NCI-H1436 (cell line): ENCODE data around the gene PPP1R1B.
A peak's percentile ranks its signal among the peaks of the same experiment; 100 is the strongest.

Experiments
- DNase-seq: peaks from one replicate; lab custom pipeline; 2025; lab: John Stamatoyannopoulos, UW

Gene PPP1R1B

GRCh38 chr17:39600288-39600996, 26.3 kb upstream of the PPP1R1B start:
- DNase-seq: no peak

- DNase-seq: no peak
These were observed 25.7 kb upstream of the PPP1R1B start for GRCh38 chr17:39600997-39601597.

- DNase-seq: no peak
These were observed 24.8 kb upstream of the PPP1R1B start for GRCh38 chr17:39601758-39602532.

DNA sequence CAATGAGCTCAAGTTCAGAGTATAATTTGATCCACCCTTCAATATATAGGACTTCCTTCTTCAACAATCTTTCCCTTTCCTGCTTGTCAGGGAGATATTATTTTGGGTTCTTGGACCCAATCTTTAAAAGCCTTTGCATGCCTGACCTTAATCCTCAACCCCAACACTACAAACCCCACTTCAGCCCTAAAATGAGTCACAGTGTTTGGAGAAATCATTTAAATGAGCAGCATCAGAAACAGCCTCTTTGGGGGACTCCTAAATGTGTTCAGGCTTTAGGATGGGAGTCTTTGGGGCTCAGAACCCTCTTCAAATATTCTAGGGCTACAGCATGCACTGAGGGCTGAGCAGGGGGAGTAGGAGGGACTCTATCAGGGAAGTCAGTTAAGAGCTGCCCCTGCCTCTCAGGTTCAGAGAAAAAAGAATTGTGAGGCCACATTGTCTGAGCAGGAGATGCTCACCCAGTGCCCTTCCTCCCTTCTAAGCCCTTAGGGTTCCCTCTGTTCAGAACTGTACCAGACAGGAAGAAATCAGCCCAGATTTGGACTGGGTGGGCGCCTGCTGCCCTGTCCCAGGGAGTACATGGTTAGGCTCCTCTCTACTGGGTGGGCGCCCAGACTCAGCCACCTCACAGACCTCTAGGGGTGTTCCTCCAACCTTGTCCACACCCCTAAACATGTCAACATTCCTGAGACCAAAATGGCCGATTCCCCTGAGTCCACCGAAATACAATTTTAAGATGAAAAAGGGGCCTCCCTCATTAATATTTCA, 24.0 kb upstream of the PPP1R1B start:
- DNase-seq: no peak

DNA sequence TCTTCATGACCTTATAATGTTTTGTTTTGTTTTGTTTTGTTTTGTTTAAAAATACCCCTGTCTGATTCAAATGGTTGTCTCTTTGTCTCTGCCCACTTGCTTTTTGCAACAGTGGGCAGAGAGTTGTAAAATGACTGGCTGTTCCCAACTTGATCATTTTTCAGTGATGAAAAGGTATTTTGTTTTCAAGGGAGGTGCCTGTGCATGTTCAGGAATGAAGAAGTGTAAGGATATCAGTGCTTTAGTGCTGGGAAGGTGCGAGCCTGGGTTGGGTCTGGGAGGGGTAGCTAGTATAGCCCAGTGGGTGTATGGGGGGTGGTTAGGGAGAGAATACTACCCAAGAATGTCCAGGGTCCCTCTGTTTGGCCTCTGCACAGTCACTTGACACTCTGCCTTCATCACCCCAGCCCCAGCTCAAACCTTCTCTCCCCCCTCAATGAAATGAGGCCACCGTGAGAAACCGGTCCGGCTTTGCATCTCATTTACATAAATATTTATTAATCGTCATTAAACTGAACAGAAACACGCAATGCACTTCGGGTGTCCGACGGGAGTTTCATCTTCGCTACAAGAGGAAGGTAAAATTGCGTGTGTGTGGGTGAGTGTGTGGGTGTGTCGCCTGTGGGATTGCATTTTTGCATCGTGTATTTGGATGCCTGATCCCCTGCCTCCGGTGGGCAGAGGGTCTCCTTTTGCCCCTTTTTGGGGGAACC, 23.3 kb upstream of the PPP1R1B start:
- DNase-seq: no peak

- DNase-seq: peak; percentile 45
These were observed 21.8 kb upstream of the PPP1R1B start for GRCh38 chr17:39604911-39605491.

- no peak for DNase-seq
These were observed 21.0 kb upstream of the PPP1R1B start for GRCh38 chr17:39605492-39606433.

DNA sequence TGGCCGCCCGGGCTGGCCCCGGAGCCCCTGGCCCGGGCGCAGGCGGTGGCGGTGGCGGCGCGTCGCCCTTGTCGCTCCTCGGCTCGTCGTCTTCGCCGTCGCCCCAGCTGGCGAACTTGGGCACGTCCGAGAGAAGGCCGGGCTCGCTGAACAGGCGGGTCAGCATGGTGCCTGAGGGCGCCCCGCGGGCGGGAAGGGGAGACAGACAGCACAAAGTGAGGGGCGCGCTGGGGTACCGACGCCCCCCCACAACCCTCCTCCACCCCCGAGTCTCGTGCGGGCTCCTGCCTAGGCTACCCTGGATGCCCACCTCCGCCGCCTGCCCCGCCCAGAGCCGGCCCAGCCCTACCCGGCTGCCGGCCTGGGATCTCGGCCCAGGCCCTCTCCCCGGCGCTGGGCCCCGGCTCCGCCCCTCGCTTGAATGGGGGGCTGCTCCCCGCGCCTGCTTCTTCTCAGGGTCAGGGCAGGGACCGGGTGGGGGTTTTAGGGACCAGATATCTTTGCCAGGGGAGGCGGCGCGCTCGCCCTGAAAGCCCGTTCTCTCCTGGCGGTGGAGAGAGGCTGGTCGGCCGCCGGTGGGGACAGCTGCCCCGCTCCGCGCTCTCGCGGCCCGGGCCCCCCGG, 20.2 kb upstream of the PPP1R1B start:
- no peak for DNase-seq

- DNase-seq: no peak
These were observed 19.5 kb upstream of the PPP1R1B start for GRCh38 chr17:39607057-39607850.

DNA sequence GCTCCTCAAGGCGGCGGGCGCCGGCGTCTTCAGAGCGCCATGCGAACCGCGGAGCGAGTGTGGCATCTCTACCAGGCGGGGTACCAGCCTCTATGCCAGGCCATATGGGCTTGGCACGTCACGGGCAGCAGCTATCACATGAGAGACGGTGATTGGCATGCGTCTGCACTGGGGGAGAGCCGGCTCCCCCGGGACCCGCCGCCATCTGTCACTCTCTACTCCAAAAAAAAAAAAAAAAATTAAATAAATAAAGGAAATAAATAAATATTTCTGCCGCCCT, 19.0 kb upstream of the PPP1R1B start, which contains the start of gene NEUROD2:
TSS of gene NEUROD2 (minus strand) at position 70 of the 280 bp plus-strand sequence. CDS start 1,321 bp downstream, outside the sequence.
- DNase-seq: peak; percentile 30

DNA sequence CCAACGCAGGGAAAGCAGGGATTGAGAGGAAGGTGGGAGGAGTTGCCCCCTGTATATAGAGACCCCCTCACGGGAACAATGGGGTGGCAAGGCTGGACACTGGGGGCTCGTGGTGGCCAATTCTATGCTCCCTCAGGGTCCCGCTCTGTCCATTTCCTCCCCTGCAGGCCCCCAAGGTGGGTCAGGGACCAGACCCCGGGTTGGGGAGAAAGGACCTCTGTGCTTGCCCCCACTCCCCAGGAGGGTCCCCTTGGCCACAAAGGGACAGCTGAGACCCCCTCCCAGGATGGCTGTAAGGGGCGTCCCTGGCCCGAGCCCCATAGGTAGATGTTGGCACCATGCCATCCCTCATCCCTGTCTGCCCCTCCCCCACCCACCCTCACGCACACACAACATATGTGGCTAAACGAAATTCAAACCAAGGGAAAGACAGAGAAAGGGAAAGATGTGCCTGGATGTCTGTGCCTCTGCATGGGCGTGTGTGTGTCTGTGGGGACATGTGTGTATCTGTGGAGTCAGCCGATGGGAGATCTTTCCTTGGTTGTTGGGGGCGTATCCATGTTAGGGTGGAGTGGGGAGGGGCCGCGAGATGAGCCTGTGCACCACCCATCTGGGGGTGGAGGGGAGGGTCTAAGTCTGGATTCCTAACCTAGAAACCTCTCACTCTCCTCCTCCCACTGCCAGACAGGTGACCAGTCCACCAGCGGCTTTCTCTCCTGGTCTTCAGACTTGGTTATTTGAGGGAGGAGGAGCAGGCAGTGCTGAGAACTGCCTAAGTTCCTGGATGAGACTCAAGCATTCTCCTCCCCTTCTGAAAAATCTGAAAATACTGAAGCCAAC, 18.4 kb upstream of the PPP1R1B start:
- no peak for DNase-seq

- DNase-seq: no peak
These were observed 17.2 kb upstream of the PPP1R1B start for GRCh38 chr17:39609416-39610025.

GRCh38 chr17:39611401-39612112, 15.2 kb upstream of the PPP1R1B start:
- no peak for DNase-seq

DNA sequence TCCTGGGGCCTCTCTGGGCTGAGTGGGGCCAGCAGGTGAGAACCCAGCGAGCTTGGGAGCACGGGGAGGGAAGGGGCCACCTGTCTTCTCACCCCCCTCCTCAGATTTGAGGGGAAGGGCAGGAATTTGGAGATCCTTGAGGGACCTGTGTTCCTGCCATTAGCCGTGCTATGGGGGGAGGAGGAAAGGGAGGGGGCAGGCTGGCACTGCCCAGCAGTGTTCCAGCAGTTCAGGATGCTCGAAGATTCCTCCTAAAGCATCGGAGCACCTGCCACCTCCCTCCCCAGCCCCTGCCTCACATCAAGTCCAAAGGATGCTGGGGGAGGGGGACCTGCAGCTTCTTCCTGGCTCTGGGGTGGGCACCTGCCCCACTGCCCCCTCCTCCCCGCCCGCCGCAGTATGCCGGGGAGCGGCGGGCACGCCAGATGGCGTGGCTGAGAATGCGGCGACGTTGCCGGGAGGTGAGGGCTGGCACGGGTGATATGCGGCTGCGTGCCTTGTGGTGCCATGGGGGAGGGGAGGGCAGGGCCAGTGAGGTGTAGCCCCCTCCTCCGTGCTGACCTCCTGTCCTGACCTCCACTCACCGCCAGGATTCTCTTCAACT, 14.4 kb upstream of the PPP1R1B start:
- DNase-seq: no peak

GRCh38 chr17:39612935-39613464, 13.8 kb upstream of the PPP1R1B start:
- DNase-seq: no peak

DNA sequence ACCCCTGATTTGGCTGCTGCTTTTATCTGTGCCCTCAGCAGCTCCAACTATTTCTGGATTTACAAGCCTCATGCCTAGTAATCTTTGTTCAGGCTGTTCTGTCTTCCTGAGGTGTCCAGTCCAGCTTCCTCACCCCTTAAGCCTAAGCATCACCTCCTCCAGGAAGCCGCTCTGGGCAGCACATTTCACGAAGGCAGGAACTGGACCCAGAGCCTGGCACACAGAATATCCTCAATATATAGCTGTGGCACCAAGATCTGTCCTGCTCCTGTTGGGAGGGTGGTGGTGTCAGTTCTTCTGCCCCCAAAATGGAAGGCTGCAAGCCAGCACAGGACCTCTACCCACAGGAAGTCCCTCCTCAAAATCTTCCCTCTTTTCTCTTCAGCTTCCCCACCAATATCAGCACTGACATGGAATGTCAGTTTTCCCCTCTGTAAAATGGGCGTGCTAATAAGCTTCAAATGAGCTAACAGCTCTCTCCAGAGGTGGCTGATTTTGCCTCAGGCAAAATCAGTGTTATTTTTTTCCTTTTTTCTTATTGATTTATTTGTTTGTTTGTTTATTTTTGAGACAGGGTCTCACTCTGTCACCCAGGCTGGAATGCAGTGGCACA, 12.1 kb upstream of the PPP1R1B start:
- DNase-seq: no peak
